Naive B cell (primary cell): ENCODE results near the gene CNTN3. TPM values are rescaled to one million over a fixed set of nuclear protein-coding genes. Genes with fewer than 3 reads are reported as not detected.

ENCODE experiments used
- ATAC-seq, 2 donors: fragments of 150-1000 bp; cut with Tn5 transposase; 2 replicates each; pipeline ENCODE4 v1.10.0; 2021; ENCODE audit warnings: low read depth in 2 of 2, mild to moderate bottlenecking in 2 of 2, moderate library complexity in 2 of 2
- DNase-seq: peaks from one replicate; pipeline ENCODE4 v3.0.0; 2022
- H3K27ac Mint-ChIP-seq, 6 donors: one replicate each; pipeline ENCODE4 v1.8.0; 2020 to 2022; ENCODE audit warnings: mild to moderate bottlenecking in 6 of 6, mixed read lengths in 6 of 6, moderate library complexity in 5 of 6, inconsistent platforms in 2 of 6
- H3K27me3 Mint-ChIP-seq, 3 donors: one replicate each; pipeline ENCODE4 v1.8.0; 2021 to 2022; ENCODE audit warnings: mixed read lengths in 3 of 3, mild to moderate bottlenecking in 1 of 3
- H3K36me3 Mint-ChIP-seq, 2 donors: one replicate each; pipeline ENCODE4 v1.8.0; 2020 to 2022; ENCODE audit warnings: mixed read lengths in 2 of 2, inconsistent platforms in 1 of 2, mild to moderate bottlenecking in 1 of 2
- H3K4me1 Mint-ChIP-seq, 3 donors: one replicate each; pipeline ENCODE4 v1.8.0; 2020 to 2022; ENCODE audit warnings: mixed read lengths in 3 of 3, inconsistent platforms in 1 of 3, mild to moderate bottlenecking in 1 of 3, moderate library complexity in 1 of 3
- H3K4me3 Mint-ChIP-seq, 8 donors: one replicate each; pipeline ENCODE4 v1.8.0; 2020 to 2022; ENCODE audit warnings: mild to moderate bottlenecking in 8 of 8, mixed read lengths in 8 of 8, moderate library complexity in 8 of 8, inconsistent platforms in 2 of 8
- H3K9me3 Mint-ChIP-seq, 7 donors: one replicate each; pipeline ENCODE4 v1.8.0; 2020 to 2022; ENCODE audit warnings: mixed read lengths in 7 of 7, mild to moderate bottlenecking in 5 of 7, inconsistent platforms in 2 of 7, moderate library complexity in 1 of 7
- polyA plus RNA-seq, 6 donors: library from polyadenylated mRNA; unstranded; fragments of 300-500 nt; fragmentation: Illumina TruSeq; gene quantifications; one replicate each; pipeline ENCODE4 v1.2.3, GENCODE V29; 2021; ENCODE audit warnings: low read depth in 6 of 6

CNTN3 gene
- not detected for polyA plus RNA-seq

DNA sequence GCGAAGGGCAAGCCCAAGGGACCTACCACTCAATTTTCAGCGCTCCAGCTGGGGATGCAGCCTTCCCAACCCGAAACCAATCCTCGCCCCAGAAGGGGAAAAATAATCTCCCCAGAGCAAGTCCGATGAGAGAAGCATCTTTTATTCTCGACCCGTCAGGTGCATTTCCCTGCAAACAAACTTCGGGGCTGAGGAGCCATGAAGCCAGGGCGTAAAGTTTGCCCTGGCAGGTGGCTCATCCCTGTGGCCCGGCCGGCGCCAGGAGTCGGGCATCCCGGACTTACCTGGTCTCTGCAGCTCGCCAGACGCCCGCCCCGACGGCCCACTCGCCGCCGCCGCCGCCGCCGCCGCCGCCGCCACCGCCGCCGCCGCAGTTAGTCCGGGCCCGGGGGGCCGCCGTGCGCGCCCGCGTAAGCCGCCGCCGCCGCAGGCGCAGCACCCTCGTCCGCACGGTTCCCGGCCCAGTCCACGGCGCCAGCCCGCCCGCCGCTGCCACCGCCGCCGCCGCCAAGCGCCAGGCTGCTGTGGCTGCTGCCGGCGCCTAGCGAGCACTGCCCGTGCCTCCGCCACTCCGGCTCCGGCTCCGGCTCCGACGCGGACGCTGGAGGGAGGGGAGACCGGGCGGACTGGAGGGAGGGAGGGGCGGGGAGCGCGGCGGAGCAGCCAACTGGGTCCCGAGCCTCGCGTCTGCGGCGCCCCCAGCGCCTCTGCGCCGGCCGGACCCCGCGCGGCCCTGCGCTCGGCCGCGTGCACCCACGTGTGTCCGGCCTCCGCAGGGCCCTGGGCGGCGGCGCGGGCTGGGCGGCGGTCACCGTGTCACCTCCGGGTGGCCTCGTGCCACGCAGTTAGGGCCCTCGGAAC lies at the start of gene CNTN3:
Gene CNTN3, minus strand, starts transcription at position 553 of the 861 bp plus-strand sequence. CDS start 93,547 bp downstream, outside the sequence.
- DNase-seq: no peak
- Mint-ChIP-seq H3K4me1 (no peaks in the 10 kb centered on the region), H3K27me3 (peaks cover 20 to 29% (median 28%) of the 10 kb centered on the region in 3 donors), H3K9me3 (peaks cover 0 to 9% (median 2%) of the 10 kb centered on the region in 7 donors), H3K27ac (no peak within 1 kb of the TSS), H3K4me3 (no peak within 1 kb of the TSS), H3K36me3 (no peaks in the 10 kb centered on the region)
- no peak for ATAC-seq

DNA sequence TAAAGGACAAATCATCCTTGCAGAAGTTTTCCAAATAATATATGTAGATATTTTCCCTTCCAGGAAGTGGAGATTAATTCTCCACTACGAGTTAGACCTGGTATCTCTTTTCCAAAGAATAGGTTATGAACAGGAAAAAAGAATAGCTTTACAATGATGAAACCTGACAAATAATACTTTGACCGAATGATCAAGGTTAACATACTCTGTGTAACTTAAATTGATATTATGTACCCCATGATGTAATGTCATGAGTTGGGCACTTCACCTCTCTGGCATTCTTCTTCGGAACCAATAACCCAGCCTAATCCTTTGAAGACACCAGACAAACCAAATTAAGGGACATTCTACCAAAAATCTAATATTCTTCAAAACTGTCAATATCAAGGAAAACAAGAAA lies 48.7 kb upstream of the CNTN3 start:
- DNase-seq (no peak), ATAC-seq (no peak)
- H3K4me3 Mint-ChIP-seq: no peak overlapping the region
- H3K36me3 Mint-ChIP-seq: no peaks in the 10 kb centered on the region
- no peak overlapping the region for H3K27ac Mint-ChIP-seq
- H3K4me1 Mint-ChIP-seq: no peaks in the 10 kb centered on the region
- no peaks in the 10 kb centered on the region for H3K27me3 Mint-ChIP-seq
- peaks cover 0 to 18% (median 5%) of the 10 kb centered on the region in 7 donors for H3K9me3 Mint-ChIP-seq

GRCh38 chr3:74661672-74662071 lies 47.2 kb upstream of the CNTN3 start:
- Mint-ChIP-seq H3K9me3 (peaks cover 0 to 8% (median 3%) of the 10 kb centered on the region in 7 donors), H3K27me3 (no peaks in the 10 kb centered on the region), H3K4me3 (no peak overlapping the region), H3K4me1 (no peaks in the 10 kb centered on the region), H3K27ac (no peak overlapping the region), H3K36me3 (no peaks in the 10 kb centered on the region)
- no peak for DNase-seq
- no peak for ATAC-seq

- no peaks in the 10 kb centered on the region for H3K27me3 Mint-ChIP-seq
- H3K36me3 Mint-ChIP-seq: no peaks in the 10 kb centered on the region
- peaks cover 0 to 8% (median 2%) of the 10 kb centered on the region in 7 donors for H3K9me3 Mint-ChIP-seq
- ATAC-seq (no peak), DNase-seq (no peak)
- H3K27ac Mint-ChIP-seq: no peak overlapping the region
- no peak overlapping the region for H3K4me3 Mint-ChIP-seq
- H3K4me1 Mint-ChIP-seq: no peaks in the 10 kb centered on the region
Measured at GRCh38 chr3:74651885-74652284, 37.4 kb upstream of the CNTN3 start.

DNA sequence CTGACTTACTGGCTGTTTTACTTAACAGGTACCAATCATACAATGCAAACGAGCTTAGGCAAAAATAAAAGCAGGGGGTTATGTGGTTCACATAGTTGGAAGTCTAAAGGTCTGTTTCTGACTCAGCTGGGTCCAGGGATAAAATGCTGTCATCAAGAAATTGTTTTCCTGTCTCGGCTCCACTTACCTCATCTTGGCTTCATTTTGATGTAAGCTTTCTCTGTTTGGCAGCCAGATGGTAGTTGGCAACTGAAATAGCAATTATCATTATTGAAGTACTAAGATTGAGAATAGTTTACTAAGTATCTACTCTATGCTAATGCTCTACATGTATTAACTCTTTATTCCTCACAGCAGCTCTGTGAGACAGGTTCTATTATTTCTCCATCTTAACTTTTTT lies 36.8 kb upstream of the CNTN3 start:
- H3K36me3 Mint-ChIP-seq: no peaks in the 10 kb centered on the region
- H3K27me3 Mint-ChIP-seq: no peaks in the 10 kb centered on the region
- no peak overlapping the region for H3K27ac Mint-ChIP-seq
- no peak overlapping the region for H3K4me3 Mint-ChIP-seq
- DNase-seq (no peak), ATAC-seq (no peak)
- H3K4me1 Mint-ChIP-seq: no peaks in the 10 kb centered on the region
- peaks cover 0 to 8% (median 0%) of the 10 kb centered on the region in 7 donors for H3K9me3 Mint-ChIP-seq

DNA sequence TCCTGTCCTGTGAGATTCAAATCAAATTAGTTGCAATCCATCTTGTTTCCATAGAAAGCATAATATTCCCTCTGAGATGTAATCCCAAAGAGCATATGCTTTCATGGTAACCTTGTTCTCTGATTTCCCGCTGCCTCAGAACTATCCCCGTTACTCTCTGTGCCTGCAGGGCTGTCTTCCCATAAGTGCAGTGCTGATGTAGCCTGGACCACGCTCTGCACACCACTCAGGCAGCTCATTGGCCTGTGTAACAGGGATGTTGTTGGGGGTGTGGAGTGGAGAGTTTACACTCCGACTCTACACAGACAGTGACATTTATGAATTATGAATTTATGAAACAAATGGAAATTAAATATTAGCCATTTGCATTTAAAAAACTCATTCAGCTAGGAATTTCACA lies 33.6 kb upstream of the CNTN3 start:
- H3K4me3 Mint-ChIP-seq: no peak overlapping the region
- no peak for DNase-seq
- ATAC-seq: no peak
- no peaks in the 10 kb centered on the region for H3K4me1 Mint-ChIP-seq
- H3K27me3 Mint-ChIP-seq: no peaks in the 10 kb centered on the region
- H3K9me3 Mint-ChIP-seq: peaks cover 0 to 8% (median 5%) of the 10 kb centered on the region in 7 donors
- H3K27ac Mint-ChIP-seq: no peak overlapping the region
- H3K36me3 Mint-ChIP-seq: no peaks in the 10 kb centered on the region

GRCh38 chr3:74646094-74646493 lies 31.6 kb upstream of the CNTN3 start:
- ATAC-seq (no peak), DNase-seq (no peak)
- no peak overlapping the region for H3K27ac Mint-ChIP-seq
- H3K27me3 Mint-ChIP-seq: no peaks in the 10 kb centered on the region
- H3K9me3 Mint-ChIP-seq: peaks cover 0 to 8% (median 5%) of the 10 kb centered on the region in 7 donors
- no peaks in the 10 kb centered on the region for H3K4me1 Mint-ChIP-seq
- no peaks in the 10 kb centered on the region for H3K36me3 Mint-ChIP-seq
- H3K4me3 Mint-ChIP-seq: no peak overlapping the region

DNA sequence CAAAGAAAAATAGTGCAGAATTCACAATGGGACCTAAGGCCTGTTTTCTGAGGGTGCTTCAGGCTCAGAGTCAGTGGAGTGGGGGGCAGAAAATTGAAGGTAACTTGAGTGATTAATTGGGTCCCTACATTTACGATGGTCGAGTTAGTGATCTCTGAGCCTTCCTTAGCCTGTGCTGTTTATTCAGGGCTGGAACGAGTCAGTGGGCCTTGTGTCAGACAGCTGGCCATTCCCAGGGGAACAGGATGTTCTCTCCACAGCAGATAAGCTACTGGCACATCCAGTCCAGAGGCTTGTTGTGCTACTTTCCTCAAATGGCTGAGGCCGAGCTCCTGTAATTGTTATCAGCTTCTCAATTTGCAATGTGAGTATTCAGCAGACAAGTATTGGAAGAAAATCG lies 29.2 kb upstream of the CNTN3 start:
- Mint-ChIP-seq H3K4me1 (no peaks in the 10 kb centered on the region), H3K27me3 (no peaks in the 10 kb centered on the region), H3K9me3 (peaks cover 0 to 8% (median 4%) of the 10 kb centered on the region in 7 donors), H3K27ac (no peak overlapping the region), H3K36me3 (no peaks in the 10 kb centered on the region), H3K4me3 (no peak overlapping the region)
- DNase-seq (no peak), ATAC-seq (no peak)

- Mint-ChIP-seq H3K36me3 (no peaks in the 10 kb centered on the region), H3K27ac (no peak overlapping the region), H3K4me1 (no peaks in the 10 kb centered on the region), H3K27me3 (no peaks in the 10 kb centered on the region), H3K4me3 (no peak overlapping the region), H3K9me3 (peaks cover 0 to 8% (median 3%) of the 10 kb centered on the region in 7 donors)
- no peak for DNase-seq
- no peak for ATAC-seq
Measured at GRCh38 chr3:74642876-74643275, 28.4 kb upstream of the CNTN3 start.

GRCh38 chr3:74640211-74640610 lies 25.8 kb upstream of the CNTN3 start:
- Mint-ChIP-seq H3K4me1 (no peaks in the 10 kb centered on the region), H3K27me3 (no peaks in the 10 kb centered on the region), H3K9me3 (peaks cover 0 to 8% (median 4%) of the 10 kb centered on the region in 7 donors), H3K27ac (no peak overlapping the region), H3K36me3 (no peaks in the 10 kb centered on the region), H3K4me3 (no peak overlapping the region)
- DNase-seq: no peak
- no peak for ATAC-seq

DNA sequence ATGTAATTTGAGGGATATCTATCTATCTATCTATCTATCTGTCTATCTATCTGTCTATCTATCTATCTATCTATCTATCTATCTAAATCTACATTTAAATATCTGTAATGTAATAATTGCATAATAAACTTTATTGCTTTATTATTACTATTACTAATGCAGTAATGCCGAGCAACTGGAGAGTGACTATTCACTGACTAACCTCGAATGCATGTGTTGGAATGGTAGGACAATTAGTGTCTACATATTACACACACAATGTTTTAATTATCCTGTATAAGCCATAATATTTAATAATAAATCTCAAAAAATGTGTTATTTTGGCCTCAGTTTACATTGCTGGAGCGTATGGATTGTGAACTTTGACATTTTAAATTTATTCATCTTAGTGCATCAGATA lies 25.2 kb upstream of the CNTN3 start:
- Mint-ChIP-seq H3K27ac (no peak overlapping the region), H3K4me1 (no peaks in the 10 kb centered on the region), H3K4me3 (no peak overlapping the region), H3K27me3 (no peaks in the 10 kb centered on the region), H3K9me3 (peaks cover 0 to 8% (median 4%) of the 10 kb centered on the region in 7 donors), H3K36me3 (no peaks in the 10 kb centered on the region)
- DNase-seq (no peak), ATAC-seq (no peak)

- Mint-ChIP-seq H3K27me3 (no peaks in the 10 kb centered on the region), H3K27ac (no peak overlapping the region), H3K4me3 (no peak overlapping the region), H3K9me3 (peaks cover 0 to 4% (median 0%) of the 10 kb centered on the region in 7 donors), H3K36me3 (no peaks in the 10 kb centered on the region), H3K4me1 (no peaks in the 10 kb centered on the region)
- ATAC-seq (no peak), DNase-seq (no peak)
Measured at GRCh38 chr3:74636981-74637380, 22.5 kb upstream of the CNTN3 start.

- no peaks in the 10 kb centered on the region for H3K27me3 Mint-ChIP-seq
Measured at GRCh38 chr3:74633021-74633420, 18.6 kb upstream of the CNTN3 start.

DNA sequence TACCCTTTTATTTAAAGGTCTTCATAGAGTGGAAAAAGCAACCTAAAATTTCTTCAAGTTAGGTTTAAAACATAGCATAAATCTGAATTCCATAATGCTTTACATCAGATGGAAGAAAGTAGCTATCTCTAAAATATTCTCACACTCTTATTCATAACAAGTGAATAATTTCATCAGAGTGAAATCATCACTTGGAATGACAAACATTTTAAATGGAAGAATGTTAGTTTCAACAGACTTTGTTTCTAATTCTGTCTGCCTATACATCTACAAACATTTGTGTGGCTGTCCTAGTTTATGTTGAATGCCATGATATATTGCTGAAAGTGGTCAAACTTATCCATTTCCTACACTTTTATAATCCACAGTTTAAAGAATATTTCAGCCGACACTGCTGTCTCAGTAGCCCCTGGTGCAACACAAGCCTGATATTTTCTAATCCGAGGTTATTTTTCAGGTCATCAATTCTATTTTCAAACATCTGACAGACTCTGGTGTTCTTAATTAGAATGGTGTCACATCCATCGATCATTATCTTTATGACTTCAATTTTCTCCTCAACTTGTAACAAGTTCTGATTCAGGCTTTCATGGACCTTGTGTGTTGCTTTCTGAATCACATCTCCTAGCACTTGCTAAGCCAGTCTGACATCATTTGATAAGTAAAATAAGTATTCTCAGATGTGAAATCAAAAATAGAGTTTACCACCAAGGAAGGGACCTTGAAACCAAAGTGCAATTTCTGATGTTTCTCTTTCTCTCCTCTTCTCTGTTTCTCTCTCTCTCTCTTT lies 17.1 kb upstream of the CNTN3 start:
- no peaks in the 10 kb centered on the region for H3K36me3 Mint-ChIP-seq
- H3K27me3 Mint-ChIP-seq: no peaks in the 10 kb centered on the region
- peaks cover 0 to 7% (median 2%) of the 10 kb centered on the region in 7 donors for H3K9me3 Mint-ChIP-seq
- no peak overlapping the region for H3K27ac Mint-ChIP-seq
- no peak overlapping the region for H3K4me3 Mint-ChIP-seq
- no peak for ATAC-seq
- DNase-seq: no peak
- no peaks in the 10 kb centered on the region for H3K4me1 Mint-ChIP-seq

More at GRCh38 chr3:74633021-74633420, 18.6 kb upstream of the CNTN3 start:
- H3K4me1 Mint-ChIP-seq: no peaks in the 10 kb centered on the region
- H3K27ac Mint-ChIP-seq: no peak overlapping the region
- DNase-seq (no peak), ATAC-seq (no peak)
- H3K9me3 Mint-ChIP-seq: peaks cover 0 to 7% (median 2%) of the 10 kb centered on the region in 7 donors
- H3K36me3 Mint-ChIP-seq: no peaks in the 10 kb centered on the region
- no peak overlapping the region for H3K4me3 Mint-ChIP-seq
